ENCODE results near the gene CNIH4. TPM values are rescaled to one million over a fixed set of nuclear protein-coding genes. Genes with fewer than 3 reads are reported as not detected.

Gene CNIH4
- total and polyA plus RNA-seq, 3 donors from 2014 or later: 24.7 to 43.3 (median 32.1) TPM

DNA sequence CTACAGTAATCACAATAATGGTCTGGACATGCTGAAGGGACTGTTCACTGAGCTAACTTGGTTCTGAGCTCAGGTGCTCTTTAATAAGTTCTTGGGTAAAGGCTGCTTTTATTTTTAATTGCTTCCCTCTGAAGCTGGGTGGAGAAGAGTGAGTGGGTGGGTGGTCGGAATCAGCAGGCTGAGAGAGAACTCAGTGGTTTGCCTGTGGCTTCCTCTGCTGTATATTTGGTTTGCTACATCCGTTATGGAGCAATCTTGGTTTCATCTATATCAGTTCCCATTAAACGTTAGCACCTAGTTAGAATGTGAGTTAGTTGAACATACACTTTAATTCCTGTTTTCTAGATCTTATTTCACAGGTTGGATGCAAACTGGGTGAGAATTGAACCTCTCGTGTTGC, 23.3 kb downstream of the CNIH4 start:
- intact Hi-C loops (cut with DNase I; ENCODE audit: low total_unique reads): no loop called here

GRCh38 chr1:224381880-224382548, 25.3 kb downstream of the CNIH4 start:
- 90 to 92% methylated on average over 4 of the region's 4 CpGs for WGBS, 2 donors
- H3K27me3 ChIP-seq: no peaks in the 10 kb centered on the region
- H3K36me3 ChIP-seq (ENCODE audit: low read depth, missing control alignments): no peaks in the 10 kb centered on the region
- no peak overlapping the region for H3K4me3 ChIP-seq
- intact Hi-C loops (cut with DNase I; ENCODE audit: low total_unique reads): no loop called here
- DNase-seq: no peak
- TF ChIP-seq POLR2A (IDR thresholded peaks at IDR 0.05): no peak
- TF ChIP-seq, protein P1, sequence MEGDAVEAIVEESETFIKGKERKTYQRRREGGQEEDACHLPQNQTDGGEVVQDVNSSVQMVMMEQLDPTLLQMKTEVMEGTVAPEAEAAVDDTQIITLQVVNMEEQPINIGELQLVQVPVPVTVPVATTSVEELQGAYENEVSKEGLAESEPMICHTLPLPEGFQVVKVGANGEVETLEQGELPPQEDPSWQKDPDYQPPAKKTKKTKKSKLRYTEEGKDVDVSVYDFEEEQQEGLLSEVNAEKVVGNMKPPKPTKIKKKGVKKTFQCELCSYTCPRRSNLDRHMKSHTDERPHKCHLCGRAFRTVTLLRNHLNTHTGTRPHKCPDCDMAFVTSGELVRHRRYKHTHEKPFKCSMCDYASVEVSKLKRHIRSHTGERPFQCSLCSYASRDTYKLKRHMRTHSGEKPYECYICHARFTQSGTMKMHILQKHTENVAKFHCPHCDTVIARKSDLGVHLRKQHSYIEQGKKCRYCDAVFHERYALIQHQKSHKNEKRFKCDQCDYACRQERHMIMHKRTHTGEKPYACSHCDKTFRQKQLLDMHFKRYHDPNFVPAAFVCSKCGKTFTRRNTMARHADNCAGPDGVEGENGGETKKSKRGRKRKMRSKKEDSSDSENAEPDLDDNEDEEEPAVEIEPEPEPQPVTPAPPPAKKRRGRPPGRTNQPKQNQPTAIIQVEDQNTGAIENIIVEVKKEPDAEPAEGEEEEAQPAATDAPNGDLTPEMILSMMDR (IDR thresholded peaks at IDR 0.05): no peak
- H3K9me3 ChIP-seq: no peaks in the 10 kb centered on the region
- no peak overlapping the region for H3K27ac ChIP-seq
- no peaks in the 10 kb centered on the region for H3K4me1 ChIP-seq

More for the DNA sequence above, 23.3 kb downstream of the CNIH4 start:
- Histone ChIP-seq H3K27ac (no peak overlapping the region), H3K4me3 (no peak overlapping the region), H3K36me3 (ENCODE audit: low read depth, missing control alignments) (no peaks in the 10 kb centered on the region), H3K27me3 (no peaks in the 10 kb centered on the region), H3K4me1 (no peaks in the 10 kb centered on the region), H3K9me3 (no peaks in the 10 kb centered on the region)
- 57 to 65% methylated on average over 4 of the region's 4 CpGs for WGBS, 2 donors
- TF ChIP-seq, protein P1 (IDR thresholded peaks at IDR 0.05): no peak
- no peak for TF ChIP-seq POLR2A (IDR thresholded peaks at IDR 0.05)
- DNase-seq: no peak

- WGBS, 2 donors: 92% methylated on average over 3 of the region's 3 CpGs
- H3K4me1 ChIP-seq: no peaks in the 10 kb centered on the region
- H3K27ac ChIP-seq: no peak overlapping the region
- intact Hi-C loops (cut with DNase I; ENCODE audit: low total_unique reads): no loop called here
- H3K27me3 ChIP-seq: no peaks in the 10 kb centered on the region
- DNase-seq: no peak
- no peaks in the 10 kb centered on the region for H3K9me3 ChIP-seq
- H3K4me3 ChIP-seq: no peak overlapping the region
- no peak for TF ChIP-seq POLR2A (IDR thresholded peaks at IDR 0.05)
- TF ChIP-seq, protein P1 (IDR thresholded peaks at IDR 0.05): no peak
- no peaks in the 10 kb centered on the region for H3K36me3 ChIP-seq (ENCODE audit: low read depth, missing control alignments)
These were observed 26.5 kb downstream of the CNIH4 start for GRCh38 chr1:224383218-224383617.

- H3K27ac ChIP-seq: no peak overlapping the region
- no peak overlapping the region for H3K4me3 ChIP-seq
- H3K36me3 ChIP-seq (ENCODE audit: low read depth, missing control alignments): no peaks in the 10 kb centered on the region
- no peaks in the 10 kb centered on the region for H3K9me3 ChIP-seq
- no peak for TF ChIP-seq POLR2A (IDR thresholded peaks at IDR 0.05)
- TF ChIP-seq, protein P1 (IDR thresholded peaks at IDR 0.05): no peak
- DNase-seq: no peak
- 65 to 67% methylated on average over 6 of the region's 6 CpGs for WGBS, 2 donors
- no peaks in the 10 kb centered on the region for H3K4me1 ChIP-seq
- intact Hi-C loops (cut with DNase I; ENCODE audit: low total_unique reads): no loop called here
- H3K27me3 ChIP-seq: no peaks in the 10 kb centered on the region
These were observed 30.7 kb downstream of the CNIH4 start for GRCh38 chr1:224387302-224387912.

GRCh38 chr1:224387943-224388342, 31.3 kb downstream of the CNIH4 start:
- Histone ChIP-seq H3K36me3 (ENCODE audit: low read depth, missing control alignments) (no peaks in the 10 kb centered on the region), H3K9me3 (no peaks in the 10 kb centered on the region), H3K4me3 (no peak overlapping the region), H3K27ac (no peak overlapping the region), H3K4me1 (no peaks in the 10 kb centered on the region), H3K27me3 (no peaks in the 10 kb centered on the region)
- DNase-seq: no peak
- TF ChIP-seq, protein P1 (IDR thresholded peaks at IDR 0.05): no peak
- TF ChIP-seq POLR2A (IDR thresholded peaks at IDR 0.05): no peak
- 77 to 81% methylated on average over 2 of the region's 2 CpGs for WGBS, 2 donors
- intact Hi-C loops (cut with DNase I; ENCODE audit: low total_unique reads): no loop called here

Measured in testis (tissue), 3 donors.